HG02610 (cell line): ENCODE data around the gene SETD9.

Experiments used
- ATAC-seq: cut with Tn5 transposase; IDR thresholded peaks from one replicate; pipeline ENCODE4 v1.9.1; 2021; ENCODE audit warnings: mild to moderate bottlenecking, moderate library complexity; ENCODE audit not compliant: unreplicated experiment

Gene SETD9

DNA sequence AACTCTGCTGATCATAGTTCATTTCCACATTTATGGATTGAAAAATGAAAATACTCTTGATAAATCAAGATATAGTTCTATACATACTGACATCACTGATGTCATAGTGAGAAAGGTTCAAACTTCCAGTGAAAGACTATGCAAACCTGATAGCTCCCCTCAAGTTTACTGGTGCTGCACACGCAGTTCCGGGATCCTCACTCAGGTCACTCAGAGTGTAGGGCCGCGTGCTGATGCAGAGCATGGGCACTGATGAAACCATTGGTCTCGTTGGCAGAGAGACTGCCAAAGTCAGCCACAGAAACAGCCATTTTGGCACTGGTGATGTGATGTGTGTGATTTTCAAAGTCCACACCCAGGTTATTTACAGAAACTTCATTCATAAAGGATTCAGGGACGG, 13.5 kb downstream of the SETD9 start:
- no peak for ATAC-seq

- no peak for ATAC-seq
These were observed 24.9 kb downstream of the SETD9 start for GRCh38 chr5:56934325-56934724.

- ATAC-seq, result no peak
These were observed 29.5 kb downstream of the SETD9 start for GRCh38 chr5:56938858-56939257.

- no peak for ATAC-seq
These were observed 32.6 kb downstream of the SETD9 start for GRCh38 chr5:56941981-56942380.

DNA sequence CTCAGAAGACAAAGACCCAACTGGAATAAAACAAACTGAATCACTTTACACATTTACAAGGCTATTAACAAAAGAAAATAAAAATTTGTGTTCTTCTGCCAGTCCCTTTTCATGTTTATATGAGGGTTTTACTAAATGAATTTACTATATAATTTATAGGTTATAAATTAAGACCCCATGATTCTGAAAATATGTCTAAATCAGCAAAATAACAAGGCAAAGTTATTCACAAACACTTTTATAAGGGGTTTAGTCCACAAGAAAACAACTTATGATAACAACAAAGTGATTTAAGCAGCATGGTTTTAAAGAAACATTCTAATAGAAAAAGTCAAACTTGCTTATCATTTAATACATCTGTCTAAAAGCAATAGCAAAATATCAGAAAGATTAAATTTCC, 37.7 kb downstream of the SETD9 start:
- no peak for ATAC-seq

- peak; percentile 48 for ATAC-seq
These were observed 41.3 kb downstream of the SETD9 start for GRCh38 chr5:56950626-56951125.

DNA sequence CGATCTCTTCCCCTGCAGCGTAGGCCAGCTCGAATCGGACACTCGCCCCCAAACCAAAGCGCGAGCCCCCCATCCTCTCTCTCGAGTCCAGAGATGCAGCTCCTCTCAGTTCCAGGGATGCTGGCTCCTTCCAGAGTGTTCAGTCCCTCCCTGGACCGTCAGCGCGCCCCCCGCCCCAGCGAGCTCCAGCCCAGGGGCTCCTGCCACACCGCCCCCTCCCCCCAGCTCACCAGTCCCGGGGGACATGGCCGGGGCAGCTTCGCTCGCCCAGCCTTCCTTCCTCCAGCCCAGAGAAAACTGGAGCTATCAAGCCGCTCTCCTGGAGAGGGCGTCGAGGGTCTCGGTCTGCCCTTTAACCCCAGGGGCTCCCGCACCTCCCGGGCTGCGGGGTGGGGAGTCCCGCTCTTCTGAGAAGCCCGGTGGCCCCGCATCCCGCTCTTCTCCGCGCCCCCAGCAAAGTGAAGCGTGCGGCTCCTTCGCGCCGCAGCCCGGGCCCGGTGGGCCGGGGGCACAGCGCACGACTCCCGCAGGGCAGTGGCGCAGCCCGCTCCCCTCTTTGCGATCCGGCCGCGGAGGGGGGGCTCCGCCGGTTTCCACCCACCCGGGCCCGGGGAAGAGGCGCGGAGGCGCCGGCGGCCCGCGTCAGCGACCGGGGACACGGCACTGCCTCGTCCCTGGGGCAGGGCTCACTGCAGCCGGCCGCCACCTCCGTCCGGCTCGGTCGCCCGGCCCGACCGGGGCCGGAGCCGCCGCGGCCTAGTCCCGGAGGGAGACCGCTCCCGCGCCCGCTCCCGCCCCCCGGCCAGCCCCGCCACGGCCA, 41.9 kb downstream of the SETD9 start:
- peak; percentile 48 for ATAC-seq

DNA sequence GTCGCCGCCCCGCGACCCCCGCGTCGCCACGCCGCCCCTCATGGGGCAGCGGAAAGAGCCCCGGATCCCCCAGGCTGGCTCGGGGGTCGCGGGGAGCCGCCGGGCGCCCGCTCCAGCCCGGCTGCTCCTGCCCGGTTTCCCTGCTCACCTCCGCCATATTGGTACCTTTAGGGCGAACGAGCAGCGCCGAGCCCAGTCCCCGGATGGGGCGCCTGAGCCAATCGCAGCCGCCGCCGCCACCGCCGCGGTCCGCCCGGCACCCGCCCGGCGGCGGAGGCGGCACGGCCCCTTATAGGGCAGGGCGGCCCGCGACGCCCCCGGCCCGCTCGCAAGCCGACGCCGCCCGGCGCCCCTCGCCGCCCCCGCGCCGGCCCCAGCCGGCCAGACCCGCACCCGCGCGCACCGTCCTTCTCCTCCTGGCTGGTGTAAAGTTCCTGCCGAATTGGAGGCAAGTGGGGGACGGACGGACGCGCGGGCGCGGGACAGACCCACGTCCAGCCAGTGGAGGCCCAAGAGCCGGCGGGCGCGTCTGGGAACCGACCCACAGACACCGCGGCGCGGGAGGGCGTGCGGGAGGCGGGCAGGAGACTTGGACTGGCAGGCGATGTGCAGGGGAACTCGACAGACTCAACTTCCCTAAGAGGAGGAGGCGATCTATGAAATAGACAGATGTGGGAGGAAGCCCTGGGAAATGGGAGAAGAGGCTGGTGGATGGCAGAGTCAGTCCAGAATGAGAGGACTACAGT, 42.7 kb downstream of the SETD9 start, which contains the start of gene MIER3:
Gene MIER3 (minus strand): TSS at position 178 of the 746 bp plus-strand sequence. CDS start 21 bp downstream, at position 157.
- peak; percentile 94 for ATAC-seq

GRCh38 chr5:56954262-56954661, 44.9 kb downstream of the SETD9 start:
- no peak for ATAC-seq

- ATAC-seq, result no peak
These were observed 49.2 kb downstream of the SETD9 start for GRCh38 chr5:56958595-56958994.

DNA sequence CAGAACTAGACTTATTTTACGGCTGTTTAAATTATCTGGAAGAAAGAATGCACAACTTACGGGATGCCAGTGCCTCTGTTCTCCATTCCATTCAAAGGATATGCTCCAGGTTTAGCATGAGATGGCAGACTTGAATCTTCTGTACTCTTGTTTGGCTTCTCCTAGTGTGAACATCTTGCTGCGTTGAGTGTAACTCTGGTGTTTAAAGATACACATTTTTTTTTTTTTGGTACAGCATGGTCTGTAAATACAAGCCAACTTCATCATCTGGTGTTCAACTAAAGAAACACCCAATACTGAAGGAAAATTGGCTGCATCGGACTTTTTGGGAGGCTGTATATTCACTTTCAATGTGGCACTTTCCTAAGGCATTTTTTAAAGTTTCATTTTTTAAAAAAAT, 49.9 kb downstream of the SETD9 start:
- no peak for ATAC-seq

GRCh38 chr5:56961746-56962145, 52.4 kb downstream of the SETD9 start:
- no peak for ATAC-seq

DNA sequence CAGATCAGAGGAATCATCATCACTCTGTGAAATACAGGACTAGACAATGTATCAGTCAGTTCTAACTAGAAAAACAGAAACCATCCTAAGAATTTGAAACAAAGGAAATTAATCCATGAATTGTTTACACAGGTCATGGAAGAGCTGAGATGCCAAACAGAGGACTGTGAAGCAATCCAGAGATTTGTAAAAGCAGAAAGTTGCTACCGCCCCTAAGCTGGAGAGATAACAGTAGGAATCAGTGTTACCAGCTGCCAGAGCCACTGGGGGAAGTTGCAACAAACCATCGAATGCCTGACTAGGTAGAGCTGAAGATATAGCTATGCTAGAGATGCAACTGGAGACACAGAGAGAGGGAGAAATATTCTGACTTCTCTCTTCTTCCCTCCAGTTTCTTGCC, 52.9 kb downstream of the SETD9 start:
- ATAC-seq, result no peak

- no peak for ATAC-seq
These were observed 53.9 kb downstream of the SETD9 start for GRCh38 chr5:56963246-56963645.

DNA sequence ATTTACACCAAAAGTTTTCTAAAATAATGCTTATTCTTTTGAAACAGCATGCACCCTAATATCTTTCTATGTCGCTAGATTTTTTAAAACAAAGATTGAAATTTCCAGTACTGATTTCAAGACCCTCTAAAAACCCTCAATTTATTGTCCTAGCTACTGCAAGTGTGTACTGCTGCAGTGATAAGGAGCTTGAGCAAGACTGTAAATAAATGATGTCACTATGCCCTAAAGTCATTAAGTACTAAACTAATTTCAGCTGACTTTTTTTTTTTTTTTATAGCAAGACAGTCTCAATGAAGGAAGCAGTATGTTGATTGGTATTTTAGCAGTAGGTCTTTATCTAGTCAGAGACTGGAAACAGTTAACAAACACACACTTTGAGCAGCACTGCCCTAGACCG, 54.8 kb downstream of the SETD9 start:
- no peak for ATAC-seq
